DOHH2 (cell line): ENCODE data around the gene SLX4IP.

Source experiments
- EZH2phosphoT487 ChIP-seq: fragments of 200-600 bp; sonication (generic); IDR thresholded peaks from 2 replicates; pipeline ENCODE4 v1.6.1; 2017; ENCODE audit warnings: borderline replicate concordance, mild to moderate bottlenecking, antibody characterized with exemption, low read length, moderate library complexity, mixed read lengths
- TF ChIP-seq, protein P1 (sequence below): fragments of 200-600 bp; sonication (generic); IDR thresholded peaks from one replicate; pipeline ENCODE4 v1.5.1; 2014; ENCODE audit warnings: antibody characterized with exemption, mild to moderate bottlenecking, low read depth, low read length; ENCODE audit not compliant: poor library complexity, severe bottlenecking

GRCh38 chr20:10661261-10661660 is 226.2 kb downstream of the SLX4IP start:
- TF ChIP-seq, protein P1, sequence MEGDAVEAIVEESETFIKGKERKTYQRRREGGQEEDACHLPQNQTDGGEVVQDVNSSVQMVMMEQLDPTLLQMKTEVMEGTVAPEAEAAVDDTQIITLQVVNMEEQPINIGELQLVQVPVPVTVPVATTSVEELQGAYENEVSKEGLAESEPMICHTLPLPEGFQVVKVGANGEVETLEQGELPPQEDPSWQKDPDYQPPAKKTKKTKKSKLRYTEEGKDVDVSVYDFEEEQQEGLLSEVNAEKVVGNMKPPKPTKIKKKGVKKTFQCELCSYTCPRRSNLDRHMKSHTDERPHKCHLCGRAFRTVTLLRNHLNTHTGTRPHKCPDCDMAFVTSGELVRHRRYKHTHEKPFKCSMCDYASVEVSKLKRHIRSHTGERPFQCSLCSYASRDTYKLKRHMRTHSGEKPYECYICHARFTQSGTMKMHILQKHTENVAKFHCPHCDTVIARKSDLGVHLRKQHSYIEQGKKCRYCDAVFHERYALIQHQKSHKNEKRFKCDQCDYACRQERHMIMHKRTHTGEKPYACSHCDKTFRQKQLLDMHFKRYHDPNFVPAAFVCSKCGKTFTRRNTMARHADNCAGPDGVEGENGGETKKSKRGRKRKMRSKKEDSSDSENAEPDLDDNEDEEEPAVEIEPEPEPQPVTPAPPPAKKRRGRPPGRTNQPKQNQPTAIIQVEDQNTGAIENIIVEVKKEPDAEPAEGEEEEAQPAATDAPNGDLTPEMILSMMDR = no peak
- no peak for TF ChIP-seq EZH2phosphoT487
